Putamen (tissue), 1 donor: ENCODE measurements around the gene SERPINB8.

Experiments used
- DNase-seq: peaks from one replicate; pipeline ENCODE4 v3.0.0-alpha.2; 2016; ENCODE audit warnings: low spot score

The SERPINB8 gene

DNA sequence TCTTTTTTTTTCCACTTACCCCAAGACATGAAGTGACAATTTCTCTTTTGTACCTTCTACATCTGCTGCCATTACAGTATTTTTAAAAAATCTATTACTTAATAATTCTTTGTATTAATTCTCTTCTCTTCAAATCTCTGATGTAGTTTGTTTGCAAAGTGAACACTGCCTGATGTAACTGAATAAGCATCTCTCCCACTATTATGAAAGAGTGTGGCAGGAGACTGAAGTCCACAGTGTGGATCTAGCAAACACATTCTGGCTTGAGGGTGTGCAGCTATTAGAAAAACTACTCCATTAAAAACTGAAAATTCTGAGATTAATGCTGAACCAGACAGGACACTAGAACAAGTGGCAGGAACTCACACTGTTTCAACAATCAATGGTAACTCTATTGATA, 5.0 kb upstream of the SERPINB8 start:
- no peak for DNase-seq

DNA sequence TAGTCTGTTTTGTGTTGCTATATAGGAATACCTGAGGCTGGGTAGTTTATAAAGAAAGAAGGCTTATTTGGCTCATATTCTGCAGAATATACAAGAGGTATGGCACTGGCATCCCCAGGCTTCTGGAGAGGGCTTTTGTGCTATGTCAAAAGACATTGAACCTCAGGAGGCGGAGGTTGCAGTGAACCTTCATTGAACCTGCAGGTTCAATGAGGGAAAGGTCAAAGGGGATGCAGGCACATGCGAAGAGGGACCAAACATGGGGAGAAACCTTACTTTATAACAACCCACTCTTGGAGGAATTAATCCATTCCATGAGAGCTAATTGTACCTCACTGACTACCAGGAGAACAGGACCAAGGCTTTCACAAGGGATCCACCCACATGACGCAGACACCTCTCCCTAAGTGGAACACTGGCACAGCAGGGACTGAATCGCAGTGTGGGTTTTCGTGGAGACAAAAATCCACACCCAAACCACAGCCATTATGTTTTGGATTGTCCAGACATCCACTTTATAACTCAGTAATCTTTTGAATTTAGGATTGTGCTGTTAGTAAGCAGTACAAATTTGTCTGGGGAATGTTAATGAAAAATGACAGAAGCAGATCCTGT, 4.1 kb upstream of the SERPINB8 start:
- no peak for DNase-seq

GRCh38 chr18:63970809-63971205, 926 bp downstream of the SERPINB8 start:
- no peak for DNase-seq

- DNase-seq = no peak
Measured at GRCh38 chr18:63971320-63972001, 1.6 kb downstream of the SERPINB8 start.

DNA sequence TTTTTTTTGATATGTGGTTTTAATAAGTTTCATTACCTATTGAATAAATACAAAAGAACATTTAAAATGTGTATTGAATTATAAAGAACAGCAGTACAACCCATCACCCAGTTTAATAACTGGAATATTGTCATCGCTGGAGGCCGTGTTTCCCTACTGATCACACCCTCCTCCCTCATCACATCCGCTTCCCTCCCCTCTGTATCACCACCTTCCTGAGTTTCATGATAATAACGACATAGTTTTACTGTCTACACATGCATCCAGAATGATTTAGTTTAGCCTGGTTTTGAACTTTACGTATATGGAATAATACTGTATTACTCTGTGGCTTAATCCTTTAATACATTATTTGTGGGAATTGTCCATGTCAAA, 2.1 kb downstream of the SERPINB8 start:
- no peak for DNase-seq

DNA sequence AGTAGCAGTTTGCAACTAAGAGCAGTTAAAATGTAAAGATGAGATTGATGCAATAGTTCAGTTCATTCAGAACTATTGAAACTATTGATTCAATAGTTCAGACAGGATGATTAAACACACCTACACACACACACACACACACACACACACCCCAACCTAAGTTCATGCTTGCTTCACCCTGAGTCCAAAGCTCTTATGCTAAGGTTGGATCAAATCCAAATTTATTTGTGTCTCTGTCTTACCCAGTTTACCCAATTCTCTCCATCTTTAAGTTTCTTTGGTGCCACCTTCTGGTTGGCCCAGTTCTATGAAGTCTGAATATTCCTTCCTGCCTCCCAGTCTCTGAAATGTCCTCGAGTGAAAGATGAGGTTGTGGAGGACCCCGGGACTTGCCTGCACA, 5.1 kb downstream of the SERPINB8 start:
- DNase-seq = peak; percentile 33

GRCh38 chr18:63975628-63976027, 5.7 kb downstream of the SERPINB8 start:
- DNase-seq = peak; percentile 12

GRCh38 chr18:63977040-63977439, 7.2 kb downstream of the SERPINB8 start:
- no peak for DNase-seq

DNA sequence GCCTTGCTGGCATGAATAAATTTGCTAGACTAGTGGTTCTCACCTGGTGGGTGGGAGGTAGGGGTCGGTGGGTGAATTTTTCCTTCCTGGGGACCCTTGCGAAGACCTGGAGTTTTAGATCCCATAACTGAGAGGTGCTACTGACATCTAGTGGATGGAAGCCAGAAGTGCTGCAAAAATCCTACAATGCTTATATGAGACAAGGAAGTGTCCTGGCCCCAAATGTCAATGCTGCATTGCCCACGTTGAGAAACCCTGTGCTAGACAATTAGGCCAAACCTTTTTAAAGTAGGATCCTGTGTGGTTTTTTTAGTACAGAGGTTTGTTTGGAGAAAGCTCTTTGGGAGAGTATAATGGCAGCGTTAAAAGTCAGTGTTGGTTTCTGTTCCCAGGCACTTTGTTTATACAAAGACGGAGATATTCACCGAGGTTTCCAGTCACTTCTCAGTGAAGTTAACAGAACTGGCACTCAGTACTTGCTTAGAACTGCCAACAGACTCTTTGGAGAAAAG, 9.6 kb downstream of the SERPINB8 start:
- peak; percentile 47 for DNase-seq

- no peak for DNase-seq
Measured at GRCh38 chr18:63980027-63980426, 10.1 kb downstream of the SERPINB8 start.

DNA sequence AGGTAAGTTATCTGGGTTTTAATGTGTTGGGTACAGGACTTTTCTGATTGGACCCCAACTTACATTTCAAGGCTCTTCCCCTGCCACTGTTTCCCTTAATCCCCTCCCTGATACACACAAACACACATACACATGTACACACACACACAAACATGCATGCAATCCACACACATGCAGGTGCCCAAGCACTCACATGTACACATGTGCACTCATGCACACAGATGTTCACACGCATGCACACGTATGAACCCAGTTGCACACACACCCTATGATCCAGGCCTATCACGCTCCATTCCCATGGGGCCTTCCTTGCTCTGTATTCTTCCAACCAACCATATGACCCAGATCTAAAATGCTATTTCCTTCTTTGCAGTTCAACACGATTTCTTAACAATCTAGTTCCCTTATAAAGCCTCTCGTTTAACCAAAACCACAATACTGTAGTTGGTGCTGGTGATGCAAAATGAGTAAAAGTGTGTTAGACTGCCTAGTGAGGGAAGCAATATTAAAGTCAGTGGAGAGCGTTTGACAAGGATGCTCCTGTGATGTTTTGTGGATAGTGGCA, 11.1 kb downstream of the SERPINB8 start:
- DNase-seq = no peak

GRCh38 chr18:63981719-63982118, 11.8 kb downstream of the SERPINB8 start:
- no peak for DNase-seq

- no peak for DNase-seq
Measured at GRCh38 chr18:63982361-63982760, 12.5 kb downstream of the SERPINB8 start.

DNA sequence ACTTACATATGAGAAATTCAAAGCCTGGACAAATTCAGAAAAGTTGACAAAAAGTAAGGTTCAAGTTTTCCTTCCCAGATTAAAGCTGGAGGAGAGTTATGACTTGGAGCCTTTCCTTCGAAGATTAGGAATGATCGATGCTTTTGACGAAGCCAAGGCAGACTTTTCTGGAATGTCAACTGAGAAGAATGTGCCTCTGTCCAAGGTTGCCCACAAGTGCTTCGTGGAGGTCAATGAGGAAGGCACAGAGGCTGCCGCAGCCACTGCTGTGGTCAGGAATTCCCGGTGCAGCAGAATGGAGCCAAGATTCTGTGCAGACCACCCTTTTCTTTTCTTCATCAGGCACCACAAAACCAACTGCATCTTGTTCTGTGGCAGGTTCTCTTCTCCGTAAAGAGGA, 17.0 kb downstream of the SERPINB8 start:
- no peak for DNase-seq

DNA sequence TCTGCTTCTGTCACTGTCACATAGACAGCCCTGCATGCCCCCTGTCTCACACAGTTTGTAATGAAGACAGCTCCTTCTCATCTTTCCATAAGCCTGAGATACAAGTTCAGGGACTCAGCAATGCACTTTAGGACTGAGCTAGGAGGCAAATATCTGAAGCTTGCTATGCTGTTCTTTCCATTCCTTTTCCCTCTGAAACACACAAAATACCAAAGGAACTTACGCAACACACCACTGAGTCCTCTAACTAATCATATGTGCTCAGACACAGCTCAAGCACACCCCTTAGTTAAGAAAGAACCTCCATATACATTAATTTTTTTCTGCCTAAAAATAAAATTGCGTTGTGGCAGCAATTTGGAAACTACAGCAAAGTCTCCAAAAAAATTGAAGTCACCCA, 17.9 kb downstream of the SERPINB8 start:
- DNase-seq = no peak

GRCh38 chr18:63992751-63993150, 22.9 kb downstream of the SERPINB8 start:
- DNase-seq = no peak

DNA sequence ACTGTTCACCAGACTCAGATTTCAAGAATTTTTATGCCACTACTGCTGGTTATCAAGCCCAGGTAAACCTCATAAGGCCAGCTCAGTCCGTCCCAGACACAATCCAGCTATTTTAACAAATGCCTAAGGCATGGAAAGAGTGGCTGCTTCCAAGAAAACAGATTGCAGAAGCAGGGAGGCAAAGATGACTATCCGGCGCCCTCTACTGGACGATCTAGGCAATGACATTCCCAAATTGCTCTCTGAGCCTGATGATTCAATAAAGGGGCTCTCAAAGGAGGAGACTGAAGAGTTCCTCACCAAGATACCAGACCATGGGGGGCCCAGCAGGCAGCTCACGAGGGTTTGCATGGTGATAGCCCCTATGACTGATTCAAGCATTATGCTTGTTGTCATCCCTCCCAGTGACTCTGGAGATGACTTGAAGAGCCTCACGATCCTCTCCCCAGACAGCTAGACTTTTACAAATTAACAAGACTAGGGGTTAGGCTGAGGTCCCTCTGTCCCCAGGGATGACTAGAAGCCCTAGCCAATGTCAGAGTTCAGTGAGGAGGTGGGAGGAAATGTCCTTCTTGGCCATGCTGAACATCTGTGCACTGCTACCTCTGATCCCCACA, 25.0 kb downstream of the SERPINB8 start:
- peak; percentile 11 for DNase-seq

- DNase-seq = no peak
Measured at GRCh38 chr18:63997041-63997440, 27.2 kb downstream of the SERPINB8 start.

GRCh38 chr18:63997606-63998005, 27.7 kb downstream of the SERPINB8 start:
- DNase-seq = no peak

DNA sequence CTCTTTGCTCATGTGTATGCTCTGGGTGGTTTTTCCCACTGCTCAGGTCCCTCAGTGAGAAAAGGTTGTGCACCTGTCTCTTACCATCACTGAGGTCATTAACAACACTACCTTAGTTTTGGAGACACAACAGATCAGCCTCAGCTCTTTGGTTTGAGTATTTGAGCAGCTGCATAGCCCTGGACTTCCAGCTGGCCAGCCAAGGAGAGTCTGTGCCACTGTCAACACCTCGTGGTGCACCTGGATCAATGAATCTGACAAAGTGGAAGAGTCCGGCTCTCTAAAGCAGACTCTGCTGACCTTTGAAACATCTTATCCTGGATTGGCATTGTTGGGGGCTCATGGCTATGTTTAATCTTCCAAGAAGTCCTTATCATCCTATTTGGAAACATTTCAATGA, 30.0 kb downstream of the SERPINB8 start:
- no peak for DNase-seq

DNA sequence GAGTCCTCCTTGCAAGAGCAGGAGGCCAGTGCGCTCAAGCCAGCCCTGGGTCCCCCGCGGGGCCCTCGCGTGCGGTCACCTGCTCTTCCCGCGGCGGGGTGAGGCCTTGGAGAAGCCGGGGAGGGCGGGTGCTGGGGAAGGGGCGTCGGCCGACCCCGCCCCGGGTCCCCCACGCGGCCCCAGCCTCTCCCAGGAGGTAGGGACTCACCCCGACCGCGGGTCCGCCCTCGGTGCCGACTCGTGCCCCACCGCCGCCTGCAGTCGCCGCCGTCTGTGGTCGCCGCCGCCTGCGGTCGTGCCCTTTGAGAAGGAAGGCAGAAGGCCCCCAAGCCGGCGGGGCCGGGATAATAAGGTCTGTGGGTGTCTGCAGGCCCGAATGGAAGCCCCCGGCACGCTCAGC, 32.7 kb downstream of the SERPINB8 start:
- no peak for DNase-seq

GRCh38 chr18:64009305-64009704, 39.4 kb downstream of the SERPINB8 start:
- no peak for DNase-seq

DNA sequence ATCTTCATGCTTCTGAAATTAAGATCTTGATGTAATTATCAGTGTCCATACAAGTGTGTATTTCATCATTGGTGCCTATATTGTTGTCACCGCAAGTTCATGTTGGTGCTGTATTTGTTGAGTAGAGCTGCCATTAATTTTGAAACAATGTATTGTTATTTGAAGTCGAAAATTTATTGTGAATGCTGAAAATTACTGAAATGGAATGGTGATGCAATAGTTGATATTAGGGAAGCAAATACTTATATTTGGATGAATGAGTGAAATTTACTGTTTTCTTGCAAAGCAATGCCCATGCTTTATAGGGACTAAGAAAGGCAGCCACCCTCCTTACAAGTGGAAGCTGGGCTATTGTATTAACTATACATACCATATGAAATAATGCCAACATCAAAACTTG, 41.6 kb downstream of the SERPINB8 start:
- DNase-seq = no peak
